A673 (cell line): ENCODE measurements around the gene NR1D1. TPM values are rescaled to one million over a fixed set of nuclear protein-coding genes. Genes with fewer than 3 reads are reported as not detected.

Experiments used
- BruUV-seq: library from RNA; stranded (reverse); fragments of 400-500 nt; replicated peaks from 2 replicates; lab custom pipeline; 2021; lab: Mats Ljungman, UMichigan
- CTCF ChIA-PET: fragments of 300-600 bp; sonication (Branson Sonifier 250); formaldehyde crosslinking; loops from one replicate; lab custom pipeline; 2022; ENCODE audit warnings: antibody characterized with exemption; lab: Charles Lee
- POLR2A ChIA-PET: fragments of 300-600 bp; sonication (Branson Sonifier 250); formaldehyde crosslinking; loops from one replicate; lab custom pipeline; 2022; ENCODE audit warnings: antibody characterized with exemption; ENCODE audit not compliant: low non-redundant PET; lab: Charles Lee
- DNase-seq: peaks from one replicate; pipeline ENCODE4 v3.0.0-alpha.2; 2015; ENCODE audit warnings: low spot score
- H3K27ac ChIP-seq: fragments of 200-600 bp; sonication (generic); 2 replicates; pipeline ENCODE4 v1.5.1; 2016; ENCODE audit warnings: mixed run types, low read depth, mild to moderate bottlenecking, mixed read lengths, antibody characterized with exemption, low read length; ENCODE audit not compliant: poor library complexity, severe bottlenecking
- H3K27me3 ChIP-seq: fragments of 200-600 bp; sonication (generic); replicated peaks from 2 replicates; pipeline ENCODE4 v1.6.1; 2017; ENCODE audit warnings: mixed run types, low read depth, mild to moderate bottlenecking, mixed read lengths, antibody characterized with exemption, low read length; ENCODE audit not compliant: insufficient read depth, poor library complexity
- H3K36me3 ChIP-seq: fragments of 200-600 bp; sonication (generic); 2 replicates; pipeline ENCODE4 v1.6.1; 2016; ENCODE audit warnings: mixed run types, mild to moderate bottlenecking, mixed read lengths, antibody characterized with exemption, low read length; ENCODE audit not compliant: insufficient read depth, poor library complexity, severe bottlenecking
- H3K4me1 ChIP-seq: fragments of 200-600 bp; sonication (generic); 2 replicates; pipeline ENCODE4 v1.6.1; 2017; ENCODE audit warnings: mixed run types, mild to moderate bottlenecking, mixed read lengths, antibody characterized with exemption, low read length; ENCODE audit not compliant: insufficient read depth, poor library complexity, severe bottlenecking
- H3K4me3 ChIP-seq: fragments of 200-600 bp; sonication (generic); 2 replicates; pipeline ENCODE4 v1.5.1; 2016; ENCODE audit warnings: low read depth, mixed run types, mild to moderate bottlenecking, mixed read lengths, low read length; ENCODE audit not compliant: poor library complexity, severe bottlenecking
- H3K9me3 ChIP-seq: fragments of 200-600 bp; sonication (generic); 2 replicates; pipeline ENCODE4 v1.6.1; 2016; ENCODE audit warnings: mixed run types, low read depth, mild to moderate bottlenecking, mixed read lengths, antibody characterized with exemption, low read length; ENCODE audit not compliant: poor library complexity, severe bottlenecking
- EZH2 ChIP-seq: fragments of 200-600 bp; sonication (generic); IDR thresholded peaks from 2 replicates; pipeline ENCODE4 v1.6.1; 2017; ENCODE audit warnings: borderline replicate concordance, low read depth, mild to moderate bottlenecking, mixed read lengths, antibody characterized with exemption, low read length; ENCODE audit not compliant: poor library complexity, severe bottlenecking
- intact Hi-C: fragments of 100-400 bp; cut with micrococcal nuclease; formaldehyde crosslinking; loops from one replicate; pipeline ENCODE4 v1.10.0; 2022; ENCODE audit not compliant: unreplicated experiment
- total RNA-seq: library from RNA; stranded (reverse); gene quantifications from 2 replicates; pipeline ENCODE4 v1.2.3, GENCODE V29; 2021
- TF ChIP-seq, protein P1 (sequence below): fragments of 300-800, 200-600 bp; sonication (generic); conservative IDR thresholded peaks from 2 replicates; pipeline ENCODE4 v1.5.1; 2017; ENCODE audit warnings: low read depth, mild to moderate bottlenecking, antibody characterized with exemption, low read length, moderate library complexity, mixed read lengths

The NR1D1 gene
- total RNA-seq, 1 experiment from 2014 or later: 2.6 TPM

DNA sequence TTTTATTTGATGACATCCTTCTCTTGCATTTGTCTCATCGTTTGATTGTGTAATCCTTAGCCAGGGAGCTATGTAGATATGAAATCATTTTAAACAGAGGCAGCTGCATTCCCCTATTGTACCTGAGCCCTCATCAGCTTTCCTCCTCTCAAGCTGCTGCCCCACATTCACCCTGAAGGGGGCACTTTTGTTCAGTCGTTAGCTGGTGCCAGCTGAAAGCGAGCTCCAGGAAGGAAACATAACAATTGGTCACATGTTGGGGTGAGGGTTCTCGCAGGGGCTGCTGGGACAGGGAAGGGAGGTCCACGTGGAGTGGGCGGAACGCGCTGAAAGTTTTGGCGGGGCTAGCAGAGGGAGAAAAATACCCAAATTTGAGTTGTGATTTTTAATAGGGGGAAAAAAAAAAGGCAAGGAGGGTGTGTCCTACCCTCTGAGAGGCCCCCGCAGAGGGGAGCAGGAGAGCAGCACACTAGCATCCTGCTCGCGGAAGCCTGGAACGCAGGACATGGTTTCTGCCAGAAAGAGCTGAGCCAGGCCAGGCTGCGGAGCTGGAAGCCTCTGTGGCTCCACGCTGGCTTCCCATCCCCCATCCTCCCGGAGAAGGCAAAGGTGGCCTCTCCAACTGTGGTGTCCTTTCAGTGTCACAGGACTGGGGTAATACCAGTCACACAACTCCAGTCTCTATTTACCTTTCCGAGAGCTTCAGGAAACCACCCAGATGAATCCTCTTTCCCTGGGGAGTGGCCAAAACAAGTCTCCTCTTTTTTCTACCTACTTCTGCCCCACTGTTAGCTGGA lies 12.9 kb upstream of the NR1D1 start:
- Histone ChIP-seq H3K9me3 (no peaks in the 10 kb centered on the region), H3K4me3 (peak overlapping the region; percentile 40), H3K36me3 (no peaks in the 10 kb centered on the region), H3K27me3 (no peaks in the 10 kb centered on the region), H3K4me1 (peaks cover 18% of the 10 kb centered on the region), H3K27ac (peak overlapping the region; percentile 52)
- TF ChIP-seq, protein P1, sequence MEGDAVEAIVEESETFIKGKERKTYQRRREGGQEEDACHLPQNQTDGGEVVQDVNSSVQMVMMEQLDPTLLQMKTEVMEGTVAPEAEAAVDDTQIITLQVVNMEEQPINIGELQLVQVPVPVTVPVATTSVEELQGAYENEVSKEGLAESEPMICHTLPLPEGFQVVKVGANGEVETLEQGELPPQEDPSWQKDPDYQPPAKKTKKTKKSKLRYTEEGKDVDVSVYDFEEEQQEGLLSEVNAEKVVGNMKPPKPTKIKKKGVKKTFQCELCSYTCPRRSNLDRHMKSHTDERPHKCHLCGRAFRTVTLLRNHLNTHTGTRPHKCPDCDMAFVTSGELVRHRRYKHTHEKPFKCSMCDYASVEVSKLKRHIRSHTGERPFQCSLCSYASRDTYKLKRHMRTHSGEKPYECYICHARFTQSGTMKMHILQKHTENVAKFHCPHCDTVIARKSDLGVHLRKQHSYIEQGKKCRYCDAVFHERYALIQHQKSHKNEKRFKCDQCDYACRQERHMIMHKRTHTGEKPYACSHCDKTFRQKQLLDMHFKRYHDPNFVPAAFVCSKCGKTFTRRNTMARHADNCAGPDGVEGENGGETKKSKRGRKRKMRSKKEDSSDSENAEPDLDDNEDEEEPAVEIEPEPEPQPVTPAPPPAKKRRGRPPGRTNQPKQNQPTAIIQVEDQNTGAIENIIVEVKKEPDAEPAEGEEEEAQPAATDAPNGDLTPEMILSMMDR: peak; percentile 74; the same call in 1 of the 2 replicates
- TF ChIP-seq EZH2: no peak
- peak; percentile 93 for DNase-seq
- intact Hi-C loops: loop anchor here (5.0 kb wide), 1 partner anchor 179 kb away; no protein-coding TSS in a partner anchor
- ChIA-PET CTCF (interaction anchor here (0.5 to 2.0 kb wide), 9 partner anchors 9 to 89 kb away, joined by 3 to 11 read pairs (median 4); partner anchors contain the start of genes MSL1 and NR1D1), POLR2A (no interaction called here)
- TSS peak; percentile 91 for BruUV-seq

DNA sequence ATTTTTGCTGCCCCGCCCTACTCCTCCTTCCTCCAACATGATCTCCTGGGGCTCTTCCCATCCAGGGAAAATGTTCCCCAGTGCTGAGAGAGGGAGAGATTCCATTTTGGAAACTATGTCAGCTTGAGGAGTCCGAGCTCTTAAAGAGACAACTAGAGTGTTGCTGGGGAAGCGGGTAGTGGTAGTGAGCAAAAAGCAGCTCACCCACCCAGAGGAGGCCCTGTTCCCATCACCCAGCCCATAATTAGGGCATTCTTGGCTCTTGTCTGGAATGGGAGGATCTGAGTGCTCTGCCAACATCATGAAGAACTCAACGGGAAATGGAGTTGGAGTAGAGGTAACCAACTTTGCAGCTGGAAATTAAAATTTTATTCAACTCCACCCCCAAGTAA lies 12.3 kb upstream of the NR1D1 start:
- intact Hi-C loops: loop anchor here (5.0 kb wide), 1 partner anchor 180 kb away; no protein-coding TSS in a partner anchor
- Histone ChIP-seq H3K4me3 (no peak overlapping the region), H3K9me3 (no peaks in the 10 kb centered on the region), H3K27me3 (no peaks in the 10 kb centered on the region), H3K4me1 (peaks cover 20% of the 10 kb centered on the region), H3K36me3 (no peaks in the 10 kb centered on the region), H3K27ac (no peak overlapping the region)
- TF ChIP-seq, protein P1: no peak
- ChIA-PET POLR2A (no interaction called here), CTCF (interaction anchor here (0.6 to 2.0 kb wide), 7 partner anchors 9 to 90 kb away, joined by 3 to 11 read pairs (median 4); partner anchors contain the start of genes MSL1 and NR1D1)
- no peak for DNase-seq
- no TSS peak for BruUV-seq

DNA sequence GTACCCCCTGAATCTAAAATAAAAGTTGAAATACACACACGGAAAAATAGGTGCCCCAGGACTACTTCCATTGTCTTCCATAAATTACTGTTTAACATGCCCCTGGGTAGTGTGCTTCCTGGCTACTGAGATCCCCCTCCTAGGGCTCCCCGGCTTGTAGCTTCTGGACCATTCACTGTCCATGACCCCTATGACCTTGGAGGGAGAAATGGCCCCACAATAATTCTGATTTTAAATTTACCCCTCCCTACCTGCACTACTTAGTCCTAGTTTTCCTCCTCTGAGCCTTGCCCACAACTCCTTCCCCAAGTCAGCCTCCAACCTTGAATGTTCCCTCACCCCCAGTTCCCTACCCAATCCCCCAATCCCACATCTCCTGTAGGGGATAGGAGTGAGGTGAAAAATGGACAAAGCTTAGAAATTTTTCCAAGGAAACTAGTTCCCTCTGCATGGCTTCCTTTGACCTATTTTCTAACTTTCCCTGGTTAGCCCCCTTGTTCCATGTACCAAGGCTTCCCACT lies 11.9 kb upstream of the NR1D1 start:
- Histone ChIP-seq H3K27ac (no peak overlapping the region), H3K4me3 (no peak overlapping the region), H3K9me3 (no peaks in the 10 kb centered on the region), H3K4me1 (peaks cover 25% of the 10 kb centered on the region), H3K36me3 (no peaks in the 10 kb centered on the region), H3K27me3 (no peaks in the 10 kb centered on the region)
- no TSS peak for BruUV-seq
- DNase-seq: no peak
- intact Hi-C loops: loop anchor here (5.0 kb wide), 1 partner anchor 180 kb away; no protein-coding TSS in a partner anchor
- ChIA-PET POLR2A (no interaction called here), CTCF (interaction anchor here (1.1 to 2.0 kb wide), 3 partner anchors 10 to 80 kb away, joined by 4 to 11 read pairs (median 5); partner anchors contain the start of gene MSL1)
- TF ChIP-seq, protein P1: no peak
- TF ChIP-seq EZH2: no peak
